Right lobe of liver (tissue), 6 donors: ENCODE results near the gene SPTBN2. TPM values are rescaled to one million over a fixed set of nuclear protein-coding genes. Genes with fewer than 3 reads are reported as not detected.

Experiments used
- ATAC-seq, 4 donors: fragments of 200-7000 bp; cut with Tn5 transposase; one replicate each; pipeline ENCODE4 v1.9.1; 2020; ENCODE audit warnings: mild to moderate bottlenecking in 4 of 4, moderate library complexity in 4 of 4
- DNase-seq, 3 donors: peaks; one replicate each; pipeline ENCODE4 v3.0.0-alpha.2; 2020
- H3K27ac ChIP-seq, 3 donors: fragments of 200-600 bp; one replicate each; pipeline ENCODE4 v1.8.0; 2022
- H3K27me3 ChIP-seq, 2 donors: fragments of 200-600 bp; one replicate each; pipeline ENCODE4 v1.8.0; 2022
- H3K36me3 ChIP-seq, 4 donors: fragments of 200-600 bp; sonication (generic) in 1 of 4; one replicate each; pipeline versions ENCODE4 v1.5.1 to v1.8.0; 2017 to 2022; ENCODE audit warnings: control low read depth in 1 of 4
- H3K4me1 ChIP-seq, 4 donors: fragments of 200-600 bp; sonication (generic) in 1 of 4; one replicate each; pipeline versions ENCODE4 v1.5.1 to v1.8.0; 2017 to 2022; ENCODE audit warnings: control low read depth in 1 of 4
- H3K4me3 ChIP-seq, 3 donors: fragments of 200-600 bp; one replicate each; pipeline ENCODE4 v1.8.0; 2022
- H3K9me3 ChIP-seq, 4 donors: fragments of 200-600 bp; sonication (generic) in 1 of 4; one replicate each; pipeline versions ENCODE4 v1.5.1 to v1.8.0; 2017 to 2022; ENCODE audit warnings: control low read depth in 1 of 4
- POLR2A ChIP-seq: fragments of 450-650 bp; IDR thresholded peaks from one replicate; pipeline ENCODE4 v1.6.1; 2017; ENCODE audit warnings: antibody characterized with exemption, mild to moderate bottlenecking
- WGBS: methylation state at CpG from one replicate; pipeline ENCODE4 v1.1.6; 2018; ENCODE audit warnings: low coverage, low lambda C conversion rate; ENCODE audit not compliant: insufficient coverage; ENCODE audit errors: missing lambda C conversion rate; 5-methylcytosine and 5-hydroxymethylcytosine counted together
- intact Hi-C, 2 donors: fragments of 100-400 bp; cut with DNase I; formaldehyde crosslinking; loops; one replicate each; pipeline versions ENCODE4 v1.11.2 to v1.14.1; 2022
- total RNA-seq, 6 experiments: library from RNA; depleted of rRNA in 2 of 6; stranded (reverse); fragments of >200 nt in 2 of 6; fragmentation: NEBNext Ultra II Directional in 3 of 6; extraction: Animal tissue kit (Norgen Biotek cat#: 25700) in 3 of 6; gene quantifications; one replicate each; pipeline versions ENCODE4 v1.1.0 to v1.2.4, GENCODE V29; 2016 to 2023
- TF ChIP-seq, protein P1 (sequence below), 4 donors: fragments of 200-600 bp in 3 of 4; fragments of 450-650 bp in 1 of 4; IDR thresholded peaks; one replicate each; pipeline versions ENCODE4 v1.5.1 to v1.8.0; 2016 to 2022; ENCODE audit warnings: antibody characterized with exemption in 4 of 4, mild to moderate bottlenecking in 2 of 4
- donor health status: DM: no; HTN: yes; CAD: no.
- donor health status: DM: no; HTN: no; CAD: no.
- donor health status: DM: no; HTN: no; CAD: no.
- donor health status: DM: no; HTN: yes; CAD: no.
- donor health status: DM: no; HTN: yes; CAD: no.

The SPTBN2 gene
- total RNA-seq, 6 experiments from 2014 or later, result 20.7 to 67.1 (median 50.7) TPM

DNA sequence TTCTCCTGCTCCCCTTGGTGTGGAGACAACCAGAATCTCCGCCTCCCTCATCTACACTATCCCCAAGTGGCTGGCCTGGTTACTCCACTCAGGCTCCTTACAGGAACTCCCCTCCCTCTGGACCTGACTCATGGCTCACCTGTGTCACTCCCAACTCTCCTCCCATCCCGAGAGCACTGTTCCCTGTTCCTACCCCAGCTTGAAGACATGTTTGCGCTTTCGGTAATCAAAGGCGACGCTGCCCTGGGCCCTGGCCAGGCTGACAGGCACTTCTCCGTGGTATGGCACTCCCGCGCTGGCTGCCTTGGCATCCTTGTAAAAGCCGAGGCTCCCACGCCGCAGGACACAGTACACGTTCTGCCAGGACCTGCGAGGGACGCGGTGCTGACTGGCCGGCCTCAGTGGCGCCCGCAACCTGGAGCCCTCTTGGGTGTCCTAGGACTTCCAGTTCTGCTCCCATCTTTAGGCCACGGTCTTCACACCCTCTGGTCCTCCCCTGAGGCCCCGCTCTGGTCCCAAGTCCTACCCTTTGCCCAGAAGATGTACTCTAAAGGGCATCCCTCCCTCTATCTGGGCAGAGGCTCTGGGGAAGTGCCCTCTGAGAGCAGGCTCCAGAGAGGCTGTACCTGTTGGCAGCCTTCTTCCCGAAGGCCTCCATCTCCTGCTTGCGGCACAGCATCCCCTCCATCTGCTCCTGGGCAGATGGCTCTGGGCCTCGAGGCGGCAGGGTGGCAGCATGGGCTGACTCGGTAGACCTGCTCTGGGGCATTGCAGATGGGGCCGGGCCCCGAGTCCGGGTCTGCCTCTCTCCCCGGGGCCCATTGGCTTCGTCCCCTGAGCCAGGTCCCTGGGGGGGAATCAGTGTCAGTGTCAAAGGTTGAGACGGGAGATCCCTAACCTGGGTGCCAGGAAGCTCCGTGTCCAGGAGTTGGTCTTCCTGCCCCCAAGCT lies 41.9 kb downstream of the SPTBN2 start:
- TF ChIP-seq, protein P1, sequence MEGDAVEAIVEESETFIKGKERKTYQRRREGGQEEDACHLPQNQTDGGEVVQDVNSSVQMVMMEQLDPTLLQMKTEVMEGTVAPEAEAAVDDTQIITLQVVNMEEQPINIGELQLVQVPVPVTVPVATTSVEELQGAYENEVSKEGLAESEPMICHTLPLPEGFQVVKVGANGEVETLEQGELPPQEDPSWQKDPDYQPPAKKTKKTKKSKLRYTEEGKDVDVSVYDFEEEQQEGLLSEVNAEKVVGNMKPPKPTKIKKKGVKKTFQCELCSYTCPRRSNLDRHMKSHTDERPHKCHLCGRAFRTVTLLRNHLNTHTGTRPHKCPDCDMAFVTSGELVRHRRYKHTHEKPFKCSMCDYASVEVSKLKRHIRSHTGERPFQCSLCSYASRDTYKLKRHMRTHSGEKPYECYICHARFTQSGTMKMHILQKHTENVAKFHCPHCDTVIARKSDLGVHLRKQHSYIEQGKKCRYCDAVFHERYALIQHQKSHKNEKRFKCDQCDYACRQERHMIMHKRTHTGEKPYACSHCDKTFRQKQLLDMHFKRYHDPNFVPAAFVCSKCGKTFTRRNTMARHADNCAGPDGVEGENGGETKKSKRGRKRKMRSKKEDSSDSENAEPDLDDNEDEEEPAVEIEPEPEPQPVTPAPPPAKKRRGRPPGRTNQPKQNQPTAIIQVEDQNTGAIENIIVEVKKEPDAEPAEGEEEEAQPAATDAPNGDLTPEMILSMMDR (IDR thresholded peaks at IDR 0.05), result no peak
- no peak for TF ChIP-seq POLR2A
- WGBS, result 100% methylated on average over 1 of the region's 33 CpGs
- Histone ChIP-seq H3K9me3 (no peaks in the 10 kb centered on the region), H3K36me3 (peaks cover 0 to 40% (median 8%) of the 10 kb centered on the region in 4 donors), H3K4me1 (no peaks in the 10 kb centered on the region), H3K27me3 (no peaks in the 10 kb centered on the region), H3K4me3 (no peak overlapping the region), H3K27ac (no peak overlapping the region)
- intact Hi-C loops, result no loop called here
- ATAC-seq (no peak), DNase-seq (no peak)

DNA sequence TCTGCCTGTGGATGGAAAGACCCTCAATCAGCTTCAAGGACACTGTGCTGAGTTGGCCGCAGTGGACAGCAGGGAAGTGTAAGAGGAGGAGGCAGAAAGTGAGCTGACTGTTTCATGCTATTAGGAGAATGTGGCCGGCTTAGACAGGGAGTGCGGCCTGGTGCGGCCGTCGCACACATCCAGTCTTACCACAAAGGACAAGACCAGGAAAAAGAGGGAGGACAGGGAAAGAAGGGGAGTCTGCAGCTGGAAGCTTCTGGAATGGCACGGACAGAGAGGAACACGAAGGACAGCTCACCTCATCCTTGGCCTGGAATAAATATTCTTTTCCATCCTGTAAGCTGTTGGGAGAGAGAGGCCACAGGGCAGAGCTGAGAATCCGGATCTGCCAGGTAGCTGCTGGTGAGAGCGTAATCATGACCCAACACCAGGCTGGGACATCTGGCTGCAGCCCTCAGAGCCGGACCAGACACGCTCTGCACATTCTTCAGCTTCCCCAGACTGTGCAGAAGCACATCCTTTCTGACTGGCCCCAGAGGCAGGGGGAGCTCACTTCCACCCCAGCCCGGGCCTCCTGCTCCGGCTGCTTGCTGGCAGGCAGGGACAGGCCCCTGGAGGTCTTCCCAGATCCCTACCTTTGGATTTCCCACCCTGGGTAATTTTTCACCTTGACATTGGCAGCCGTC lies 42.8 kb downstream of the SPTBN2 start:
- DNase-seq (no peak), ATAC-seq (peak in 1 of 4 donors; percentile 4)
- TF ChIP-seq, protein P1 (IDR thresholded peaks at IDR 0.05), result no peak
- TF ChIP-seq POLR2A, result no peak
- H3K4me3 ChIP-seq, result no peak overlapping the region
- no peaks in the 10 kb centered on the region for H3K9me3 ChIP-seq
- intact Hi-C loops, result no loop called here
- H3K36me3 ChIP-seq, result peaks cover 0 to 34% (median 4%) of the 10 kb centered on the region in 4 donors
- H3K27ac ChIP-seq, result no peak overlapping the region
- H3K4me1 ChIP-seq, result no peaks in the 10 kb centered on the region
- whole genome bisulfite sequencing, result 92% methylated on average over 8 of the region's 15 CpGs
- H3K27me3 ChIP-seq, result no peaks in the 10 kb centered on the region

DNA sequence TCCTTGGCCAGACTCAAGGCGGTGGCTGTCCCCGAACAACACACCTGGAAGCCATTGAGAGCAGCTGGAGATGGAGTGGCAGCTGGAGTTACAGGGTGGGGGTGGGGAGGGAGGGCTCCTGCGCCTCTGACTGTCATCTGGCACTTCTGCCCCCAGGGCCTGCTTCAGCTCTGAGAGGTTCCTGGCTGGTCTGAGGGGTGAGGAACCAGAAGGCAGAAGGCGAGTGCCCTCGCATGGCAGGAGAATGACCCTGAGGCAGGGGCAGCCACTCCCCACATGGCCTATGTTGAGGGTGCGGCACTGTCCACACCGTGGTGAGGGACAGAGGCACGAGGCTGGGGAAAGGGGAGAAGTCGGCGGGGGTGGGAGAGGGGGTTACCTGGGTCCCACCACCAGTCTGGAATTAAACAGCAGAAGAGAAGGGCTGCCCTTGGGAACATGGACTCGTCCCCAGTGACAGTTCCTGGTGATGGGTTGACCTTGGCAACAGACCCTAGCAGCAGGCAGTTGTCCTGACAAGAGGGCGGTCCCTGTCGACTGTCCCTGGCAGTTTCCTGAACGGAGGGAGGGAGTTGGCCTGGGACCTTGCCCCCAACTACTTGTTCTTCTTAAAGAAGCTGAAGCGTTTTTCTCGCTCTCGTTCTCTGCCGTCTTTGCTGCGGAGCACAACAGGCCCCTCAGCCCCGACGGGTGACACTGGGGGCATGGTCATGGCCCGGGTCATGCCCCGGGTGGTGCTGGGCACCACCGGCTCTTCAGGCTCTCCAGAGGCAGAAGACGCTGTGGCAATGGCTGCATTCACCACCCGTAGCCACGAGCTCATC lies 43.5 kb downstream of the SPTBN2 start:
- no peaks in the 10 kb centered on the region for H3K9me3 ChIP-seq
- peaks cover 0 to 26% (median 4%) of the 10 kb centered on the region in 4 donors for H3K36me3 ChIP-seq
- H3K27ac ChIP-seq, result no peak overlapping the region
- no peaks in the 10 kb centered on the region for H3K27me3 ChIP-seq
- H3K4me3 ChIP-seq, result no peak overlapping the region
- no peak for TF ChIP-seq POLR2A
- TF ChIP-seq, protein P1 (IDR thresholded peaks at IDR 0.05), result no peak
- DNase-seq, result no peak
- intact Hi-C loops, result no loop called here
- 82% methylated on average over 13 of the region's 27 CpGs for WGBS
- no peaks in the 10 kb centered on the region for H3K4me1 ChIP-seq
- ATAC-seq, result no peak

GRCh38 chr11:66684635-66685034 lies 44.4 kb downstream of the SPTBN2 start:
- H3K27ac ChIP-seq, result no peak overlapping the region
- intact Hi-C loops, result loop anchor here in 1 of 2 donors (5.0 kb wide), 1 partner anchor 102 kb away; no protein-coding TSS in a partner anchor
- ATAC-seq (no peak), DNase-seq (no peak)
- TF ChIP-seq POLR2A, result no peak
- TF ChIP-seq, protein P1 (IDR thresholded peaks at IDR 0.05), result no peak
- no peak overlapping the region for H3K4me3 ChIP-seq
- H3K4me1 ChIP-seq, result no peaks in the 10 kb centered on the region
- H3K27me3 ChIP-seq, result no peaks in the 10 kb centered on the region
- no CpG with 5 or more reads among the region's 2 CpGs for WGBS
- no peaks in the 10 kb centered on the region for H3K9me3 ChIP-seq
- H3K36me3 ChIP-seq, result peaks cover 0 to 23% (median 4%) of the 10 kb centered on the region in 4 donors
